NB4 (cell line): ENCODE data around the gene LEPR.

Source experiments
- CTCF ChIP-seq: IDR thresholded peaks from one replicate; pipeline ENCODE4 v1.5.1; 2012; ENCODE audit warnings: low read depth, low read length
- POLR2A ChIP-seq: IDR thresholded peaks from 2 replicates; pipeline ENCODE4 v1.6.1; 2011; ENCODE audit warnings: mild to moderate bottlenecking; ENCODE audit not compliant: insufficient read length; ENCODE audit errors: extremely low read depth
- TF ChIP-seq, protein P1 (sequence below): IDR thresholded peaks from 2 replicates; pipeline ENCODE4 v1.6.1; 2011; ENCODE audit warnings: low read depth, low read length

- TF ChIP-seq POLR2A (no peak), CTCF (no peak)
- TF ChIP-seq, protein P1, sequence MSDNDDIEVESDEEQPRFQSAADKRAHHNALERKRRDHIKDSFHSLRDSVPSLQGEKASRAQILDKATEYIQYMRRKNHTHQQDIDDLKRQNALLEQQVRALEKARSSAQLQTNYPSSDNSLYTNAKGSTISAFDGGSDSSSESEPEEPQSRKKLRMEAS = no peak
Observed at GRCh38 chr1:65399003-65399402, 21.5 kb upstream of the LEPR start.
